ENCODE measurements around the gene CDH13. TPM values are rescaled to one million over a fixed set of nuclear protein-coding genes. Genes with fewer than 3 reads are reported as not detected.

Gene CDH13
- total RNA-seq, 2 experiments from 2014 or later, result not detected

- DNase-seq (ENCODE audit: low spot score), result peak; percentile 91
- no peaks in the 10 kb centered on the region for H3K36me3 ChIP-seq (ENCODE audit: insufficient read depth, low read length)
- POLR2A ChIA-PET, result no interaction called here
- TF ChIP-seq CTCF (conservative IDR thresholded peaks at IDR 0.05; ENCODE audit: low read length) (no peak), EZH2phosphoT487 (IDR thresholded peaks at IDR 0.05; ENCODE audit: borderline replicate concordance, low read depth, low read length) (no peak)
- CTCF ChIA-PET (ENCODE audit: unreplicated experiment), result no interaction called here
- peak overlapping the region; percentile 80 for H3K4me2 ChIP-seq (ENCODE audit: low read length)
- intact Hi-C loops (cut with micrococcal nuclease; ENCODE audit: unreplicated experiment), result no loop called here
- H3K79me2 ChIP-seq (ENCODE audit: insufficient read depth, low read depth, low read length), result no peaks in the 10 kb centered on the region
- no TSS peak for BruUV-seq (replicated peaks)
- peak overlapping the region; percentile 54 for H3K4me3 ChIP-seq (ENCODE audit: low read depth, low read length, poor library complexity, severe bottlenecking)
- peaks cover 5% of the 10 kb centered on the region for H3K9me3 ChIP-seq (ENCODE audit: low read length)
- H3K4me1 ChIP-seq (ENCODE audit: insufficient read depth, low read length, poor library complexity, severe bottlenecking), result peaks cover 56% of the 10 kb centered on the region
- no peaks in the 10 kb centered on the region for H4K20me1 ChIP-seq (ENCODE audit: insufficient read depth, low read length)
- H2AFZ ChIP-seq (ENCODE audit: low read length), result no peak overlapping the region
- H3K9me2 ChIP-seq (ENCODE audit: insufficient read depth, low read length), result no peaks in the 10 kb centered on the region
- H3K27ac ChIP-seq (ENCODE audit: low read depth, low read length, poor library complexity, severe bottlenecking), result peak overlapping the region; percentile 83
These were observed 507.9 kb downstream of the CDH13 start for GRCh38 chr16:83134638-83135037.

- POLR2A ChIA-PET, result interaction anchor here (0.7 kb wide), 2 partner anchors 8 to 75 kb away, joined by 3 to 5 read pairs; no protein-coding TSS in a partner anchor
- no peak overlapping the region for H2AFZ ChIP-seq (ENCODE audit: low read length)
- intact Hi-C loops (cut with micrococcal nuclease; ENCODE audit: unreplicated experiment), result no loop called here
- peak overlapping the region; percentile 94 for H3K27ac ChIP-seq (ENCODE audit: low read depth, low read length, poor library complexity, severe bottlenecking)
- no peaks in the 10 kb centered on the region for H3K79me2 ChIP-seq (ENCODE audit: insufficient read depth, low read depth, low read length)
- H3K36me3 ChIP-seq (ENCODE audit: insufficient read depth, low read length), result no peaks in the 10 kb centered on the region
- H3K9me2 ChIP-seq (ENCODE audit: insufficient read depth, low read length), result no peaks in the 10 kb centered on the region
- H3K9me3 ChIP-seq (ENCODE audit: low read length), result peaks cover 5% of the 10 kb centered on the region
- peak overlapping the region; percentile 60 for H3K4me3 ChIP-seq (ENCODE audit: low read depth, low read length, poor library complexity, severe bottlenecking)
- peaks cover 56% of the 10 kb centered on the region for H3K4me1 ChIP-seq (ENCODE audit: insufficient read depth, low read length, poor library complexity, severe bottlenecking)
- no peak for TF ChIP-seq CTCF (conservative IDR thresholded peaks at IDR 0.05; ENCODE audit: low read length)
- TF ChIP-seq EZH2phosphoT487 (IDR thresholded peaks at IDR 0.05; ENCODE audit: borderline replicate concordance, low read depth, low read length), result no peak
- H3K4me2 ChIP-seq (ENCODE audit: low read length), result peak overlapping the region; percentile 81
- CTCF ChIA-PET (ENCODE audit: unreplicated experiment), result no interaction called here
- no peaks in the 10 kb centered on the region for H4K20me1 ChIP-seq (ENCODE audit: insufficient read depth, low read length)
- peak; percentile 13 for DNase-seq (ENCODE audit: low spot score)
- BruUV-seq (replicated peaks), result no TSS peak
These were observed 509.6 kb downstream of the CDH13 start for GRCh38 chr16:83136419-83136818.

GRCh38 chr16:83136924-83137323 lies 510.2 kb downstream of the CDH13 start:
- Histone ChIP-seq H3K79me2 (ENCODE audit: insufficient read depth, low read depth, low read length) (no peaks in the 10 kb centered on the region), H3K4me1 (ENCODE audit: insufficient read depth, low read length, poor library complexity, severe bottlenecking) (peaks cover 56% of the 10 kb centered on the region), H3K4me2 (ENCODE audit: low read length) (peak overlapping the region; percentile 81), H4K20me1 (ENCODE audit: insufficient read depth, low read length) (no peaks in the 10 kb centered on the region), H3K9me2 (ENCODE audit: insufficient read depth, low read length) (no peaks in the 10 kb centered on the region), H2AFZ (ENCODE audit: low read length) (peak overlapping the region; percentile 37; the same call in 1 of the 2 replicates), H3K36me3 (ENCODE audit: insufficient read depth, low read length) (no peaks in the 10 kb centered on the region), H3K9me3 (ENCODE audit: low read length) (peaks cover 5% of the 10 kb centered on the region), H3K27ac (ENCODE audit: low read depth, low read length, poor library complexity, severe bottlenecking) (peak overlapping the region; percentile 94), H3K4me3 (ENCODE audit: low read depth, low read length, poor library complexity, severe bottlenecking) (peak overlapping the region; percentile 60)
- peak; percentile 98 for DNase-seq (ENCODE audit: low spot score)
- POLR2A ChIA-PET, result interaction anchor here (0.5 to 0.7 kb wide), 3 partner anchors 9 to 76 kb away, joined by 3 to 5 read pairs (median 3); no protein-coding TSS in a partner anchor
- intact Hi-C loops (cut with micrococcal nuclease; ENCODE audit: unreplicated experiment), result loop anchor here (1.0 kb wide), 1 partner anchor 78 kb away; no protein-coding TSS in a partner anchor
- CTCF ChIA-PET (ENCODE audit: unreplicated experiment), result no interaction called here
- no TSS peak for BruUV-seq (replicated peaks)
- TF ChIP-seq EZH2phosphoT487 (IDR thresholded peaks at IDR 0.05; ENCODE audit: borderline replicate concordance, low read depth, low read length) (no peak), CTCF (conservative IDR thresholded peaks at IDR 0.05; ENCODE audit: low read length) (no peak)

Measured in OCI-LY7 (cell line).